Inflammatory macrophage treated with lipopolysaccharide for 1 hour (primary cell): ENCODE measurements around the gene DLX5.

Source experiments
- DNase-seq, 2 donors: peaks; one replicate each; pipeline ENCODE4 v3.0.0-alpha.2; 2020 to 2022

DLX5 gene

DNA sequence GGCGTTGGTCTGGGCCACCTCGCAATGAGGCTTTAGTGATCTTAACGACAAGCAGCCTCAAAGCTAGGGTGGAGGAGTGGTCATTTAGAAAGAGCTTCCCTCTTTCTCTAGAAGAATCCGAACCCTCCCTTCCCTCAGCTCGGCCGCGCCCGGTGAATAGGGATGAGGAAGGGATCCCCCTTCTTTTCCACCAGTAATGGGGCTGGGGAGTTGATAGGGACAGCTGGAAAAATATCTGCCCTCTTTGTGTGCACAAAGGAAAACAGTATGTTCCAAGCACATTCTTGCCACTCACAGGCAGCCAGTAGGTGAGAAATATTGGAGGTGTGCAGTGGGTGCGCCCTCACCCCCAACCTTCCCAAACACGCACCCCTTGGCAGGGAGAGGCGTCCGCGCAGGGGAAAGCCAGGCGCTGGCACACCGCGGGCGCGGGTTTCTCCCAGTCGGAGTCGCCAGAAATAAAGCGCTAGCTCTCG lies 6.5 kb downstream of the DLX5 start:
- no peak for DNase-seq

DNA sequence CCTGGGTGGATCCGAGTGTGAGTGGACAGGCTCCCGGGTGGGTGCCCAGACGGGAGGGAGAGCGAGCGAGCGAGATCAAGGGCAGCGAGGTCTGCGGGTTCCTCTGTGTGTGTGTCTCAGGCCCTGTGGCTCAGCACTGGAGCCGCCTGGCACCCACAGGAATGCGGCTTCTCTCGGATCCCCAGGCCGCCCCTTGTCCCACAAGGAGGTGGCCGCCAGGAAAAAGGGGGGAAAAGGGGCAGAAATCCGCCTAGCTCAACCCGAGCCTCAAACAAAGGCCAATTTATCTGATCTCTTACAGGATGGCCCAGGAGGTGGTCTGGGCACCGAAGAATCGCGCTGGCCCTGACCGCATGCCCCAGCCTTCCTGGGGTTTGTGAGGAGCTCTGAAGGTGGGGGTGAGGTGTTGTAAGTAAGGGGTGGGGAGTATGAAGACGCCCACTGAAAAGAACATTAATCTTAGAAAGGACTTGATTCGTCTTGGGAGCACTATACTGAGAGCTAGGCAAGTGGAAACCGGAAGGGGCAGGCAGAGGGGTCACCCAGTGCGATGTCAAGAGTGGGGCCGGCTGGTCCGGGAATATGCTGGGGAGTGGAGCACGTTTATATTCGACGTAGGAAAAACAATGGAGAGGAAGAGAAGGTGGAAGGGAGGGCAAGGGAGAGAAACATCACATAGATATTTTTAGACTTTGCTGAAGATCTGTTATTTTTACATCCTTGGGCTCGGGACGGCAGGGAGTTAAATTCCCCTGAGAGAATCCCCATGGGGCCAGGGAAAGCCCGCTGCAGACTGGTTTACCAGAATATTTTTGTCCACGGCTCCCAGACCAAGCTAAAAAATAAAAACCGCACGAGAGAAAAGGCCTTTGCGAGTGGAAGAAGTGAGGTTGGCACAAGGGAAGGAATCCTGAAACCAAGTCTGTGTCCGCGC lies 7.2 kb downstream of the DLX5 start:
- DNase-seq: no peak

DNA sequence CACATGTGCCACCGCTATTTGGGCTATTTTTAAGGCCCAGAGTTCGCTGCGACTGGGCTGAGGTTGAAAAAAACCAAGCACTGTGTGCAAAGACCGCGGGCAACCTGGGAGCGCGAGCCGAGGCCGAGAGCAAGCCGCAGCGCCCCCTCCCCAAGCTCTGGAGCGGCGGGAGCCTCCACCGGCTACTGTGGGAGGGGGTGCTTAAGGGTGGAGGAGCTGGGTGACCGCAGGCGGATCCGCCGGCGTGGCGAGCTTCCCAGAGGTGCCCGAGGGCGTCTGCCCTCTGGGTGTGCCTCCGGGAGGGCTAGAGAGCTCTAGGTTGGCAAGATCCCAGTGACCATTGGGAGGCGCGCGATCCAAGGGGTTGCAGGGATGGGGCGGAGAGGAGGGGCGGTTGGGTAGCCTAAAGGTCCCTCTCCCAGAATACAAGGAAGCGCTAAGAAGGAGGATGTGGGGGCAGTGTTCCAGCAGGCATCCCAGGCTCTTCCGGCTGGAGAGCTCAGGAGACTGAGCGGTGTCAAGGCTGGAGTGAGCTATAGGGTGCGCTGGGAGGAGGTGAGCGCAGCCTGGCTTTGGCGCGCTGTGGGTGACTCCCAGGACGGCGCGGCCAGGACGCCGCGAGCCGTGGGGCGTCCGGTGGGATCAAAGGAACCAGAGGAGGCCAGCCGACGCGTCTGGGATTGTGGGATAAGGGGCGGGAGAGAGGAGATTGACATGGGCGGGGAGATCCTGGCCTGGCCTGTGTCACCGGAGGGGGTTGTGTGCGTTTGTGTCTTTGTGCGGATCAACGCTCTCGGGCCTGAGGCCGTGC lies 8.0 kb downstream of the DLX5 start:
- no peak for DNase-seq

DNA sequence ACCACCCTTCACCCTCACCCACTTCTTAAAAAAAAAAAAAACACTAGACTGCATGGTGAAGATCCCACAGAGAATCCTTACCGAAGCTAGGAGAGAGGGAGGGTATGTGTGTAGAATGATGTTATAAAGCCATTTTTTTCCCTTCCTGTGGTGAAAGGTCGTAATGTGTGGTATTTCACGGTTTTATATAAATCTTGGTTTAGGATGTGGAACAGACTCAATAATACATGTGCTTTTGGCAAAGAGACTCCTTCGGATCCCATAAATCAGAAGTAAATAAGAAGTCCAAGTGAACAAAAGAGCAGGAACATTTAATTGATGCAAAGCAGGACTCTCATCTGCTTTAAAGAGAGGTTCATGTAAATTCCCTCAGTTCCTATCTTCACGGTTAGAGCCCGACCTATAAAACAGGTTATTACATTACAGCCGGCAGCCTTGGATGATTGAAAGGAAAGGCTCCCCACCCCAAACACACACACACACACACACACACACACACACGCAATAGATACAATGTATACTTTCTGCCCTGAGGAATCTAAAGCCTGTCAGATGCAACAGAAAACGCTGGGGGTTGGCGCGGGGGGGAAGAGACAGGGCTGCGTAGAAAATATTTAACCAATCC lies 8.8 kb downstream of the DLX5 start:
- DNase-seq: no peak

DNA sequence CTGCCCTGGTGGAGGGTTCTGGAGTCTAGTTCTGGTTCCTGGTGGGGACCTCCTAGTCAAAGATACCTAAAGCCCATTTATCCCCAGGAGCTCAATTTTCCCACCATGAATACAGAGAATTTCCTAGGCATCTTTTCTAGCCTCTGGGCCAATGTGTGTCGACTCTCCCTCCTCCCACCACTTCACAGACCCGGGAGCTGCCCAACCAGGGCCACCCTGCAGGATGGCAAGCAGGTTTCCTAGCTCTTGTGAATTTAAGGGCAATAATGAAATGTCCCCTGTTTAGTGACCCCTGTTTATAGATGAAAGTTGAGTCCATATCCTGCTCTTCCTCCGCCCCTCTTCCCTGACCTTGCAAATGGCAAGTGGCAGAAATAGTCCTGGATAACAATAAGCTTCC lies 9.4 kb downstream of the DLX5 start:
- no peak for DNase-seq

DNA sequence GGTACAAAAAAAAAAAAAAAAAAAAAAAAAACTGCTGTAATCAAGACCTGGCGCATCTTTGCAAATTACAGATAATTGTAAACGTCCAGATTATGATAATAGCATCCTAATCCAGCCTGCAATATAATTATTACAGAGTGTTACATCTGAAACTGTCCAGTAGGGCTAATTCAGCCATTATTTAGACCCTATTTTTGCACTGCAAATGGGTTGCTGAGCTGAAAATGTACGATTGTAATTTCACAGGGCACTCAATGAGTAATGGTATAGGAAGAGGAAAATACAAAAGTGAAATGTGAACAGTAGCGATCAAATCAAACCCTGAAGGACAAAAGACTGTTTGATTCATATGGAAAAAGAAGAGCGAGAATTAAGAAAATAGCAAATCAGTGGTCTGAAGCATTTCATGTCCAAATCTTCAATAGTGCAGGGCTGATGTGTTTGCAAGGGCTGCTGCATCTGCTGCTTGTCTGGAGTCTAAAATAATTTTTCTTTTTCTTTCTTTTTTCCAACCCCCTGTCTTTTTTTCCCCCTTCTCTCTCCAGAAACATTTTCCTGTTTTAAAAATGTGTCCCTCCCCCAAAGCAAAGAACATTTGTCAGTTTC lies 10.4 kb downstream of the DLX5 start:
- DNase-seq: no peak

DNA sequence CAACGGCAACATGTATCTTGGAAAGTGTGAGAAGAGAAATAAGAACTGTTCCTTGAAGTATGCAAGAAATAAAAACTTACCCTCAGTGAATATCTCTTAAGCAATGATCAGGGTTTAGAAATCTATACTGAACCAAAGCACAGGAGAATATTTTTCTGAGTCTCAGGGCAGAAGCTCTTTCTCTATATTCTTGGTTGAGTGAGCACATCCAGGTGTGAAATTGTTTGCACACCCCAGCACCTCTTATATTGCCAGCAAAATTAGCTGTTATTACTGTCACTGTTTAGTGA lies 10.8 kb downstream of the DLX5 start:
- DNase-seq: no peak

DNA sequence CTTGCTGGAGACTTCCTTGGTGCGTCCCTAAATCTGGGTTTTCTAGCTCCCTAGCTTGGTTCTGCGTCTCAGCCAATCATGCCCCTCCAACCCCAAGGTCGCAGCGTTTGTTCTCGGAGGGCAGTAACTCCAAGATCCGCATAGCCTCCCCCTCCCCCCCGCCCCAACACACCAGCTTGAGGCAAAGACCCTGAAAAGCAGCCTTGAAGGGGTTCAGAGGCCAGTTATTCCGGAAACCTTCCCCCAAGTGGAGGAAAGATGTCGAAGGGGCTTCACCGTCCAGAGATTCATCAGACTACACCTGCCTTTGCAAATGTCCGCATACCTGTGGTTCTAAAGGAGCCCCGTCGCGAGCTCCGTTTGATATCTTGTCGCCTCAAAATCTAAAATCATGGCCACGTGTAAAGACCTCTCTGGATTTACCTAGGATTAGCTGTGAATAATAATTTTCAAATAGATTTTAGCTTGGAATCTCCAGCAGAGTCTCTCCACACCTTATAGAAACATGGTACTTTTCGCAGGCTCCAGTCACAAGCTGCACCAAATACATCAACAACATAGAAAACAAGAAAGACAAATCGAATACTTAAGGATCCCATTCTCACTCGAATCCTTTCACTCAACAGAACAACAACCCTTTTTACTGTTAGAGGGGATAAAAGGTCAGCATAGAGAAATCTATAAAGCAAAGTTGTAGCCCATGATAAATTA lies 11.3 kb downstream of the DLX5 start:
- DNase-seq: no peak

DNA sequence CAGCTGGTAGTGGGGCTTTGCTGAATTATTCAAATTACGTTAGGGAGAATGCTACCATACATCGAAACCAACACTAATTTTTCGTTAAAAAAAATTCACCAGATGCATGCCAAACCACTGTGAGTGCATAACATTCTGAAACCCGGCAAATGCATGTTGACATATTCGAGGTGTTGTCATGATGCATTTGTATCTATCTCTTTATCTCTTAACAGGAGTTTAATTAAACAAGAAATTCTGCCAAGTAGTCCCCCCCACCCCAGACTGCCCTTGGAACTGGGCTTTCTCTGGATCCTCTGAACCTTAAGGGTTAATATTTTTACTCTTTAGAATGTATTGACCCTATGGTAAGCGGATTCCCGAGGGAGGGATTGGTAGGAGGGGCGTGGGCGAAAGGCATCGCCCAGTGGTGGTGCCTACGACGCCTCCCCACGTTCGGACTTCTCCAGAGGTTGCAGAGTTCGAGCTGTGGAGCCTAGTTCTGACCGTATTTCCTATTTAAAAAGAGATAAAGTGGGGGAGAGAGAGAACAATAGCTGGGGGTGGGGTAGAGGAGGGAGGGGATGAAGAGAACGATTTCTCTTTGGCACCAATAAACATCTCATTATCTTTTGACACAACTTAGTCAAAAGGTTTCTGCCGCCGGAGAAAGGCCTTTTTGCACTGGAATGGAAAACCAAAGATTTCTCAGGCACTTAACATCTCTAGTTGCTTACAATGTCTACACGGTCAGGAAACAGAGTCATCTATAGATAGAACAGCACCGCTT lies 12.1 kb downstream of the DLX5 start:
- no peak for DNase-seq

DNA sequence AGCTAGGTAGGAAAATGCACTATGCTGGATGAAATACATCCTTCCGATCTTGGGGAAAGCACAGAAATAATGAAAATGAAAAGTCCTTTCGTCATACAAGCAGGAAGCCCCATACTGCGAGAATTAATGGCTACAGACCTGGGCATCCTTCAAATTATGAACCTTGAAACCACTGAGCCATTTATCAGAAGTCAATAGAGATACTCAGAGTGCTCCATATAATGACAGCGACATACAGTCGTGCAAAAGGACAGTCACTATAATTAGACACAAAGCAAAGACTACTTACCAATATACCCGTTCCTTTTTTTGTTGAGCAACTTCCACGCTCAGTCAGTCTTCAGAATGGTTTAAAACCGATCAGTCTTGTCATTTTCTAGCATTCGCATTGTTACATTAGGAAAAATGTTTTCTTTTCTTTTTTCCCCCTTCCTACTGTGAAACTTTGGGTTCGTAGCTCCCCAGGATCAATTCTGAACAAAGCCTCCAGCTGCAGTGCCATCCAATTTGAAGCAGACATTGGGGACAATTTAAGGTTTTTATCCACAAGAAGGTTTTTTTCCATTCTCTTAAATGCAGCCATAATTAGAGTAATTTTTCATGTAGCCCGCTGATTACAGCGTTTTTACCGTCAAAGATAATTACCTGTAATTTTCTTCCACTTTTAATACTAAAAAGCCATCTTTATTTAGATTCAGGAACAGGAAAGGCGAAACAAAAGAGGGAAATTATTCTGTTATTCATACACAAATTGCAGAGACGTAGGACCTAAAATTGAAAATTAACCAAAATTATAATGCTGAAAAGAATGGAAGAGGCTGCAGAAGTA lies 12.9 kb downstream of the DLX5 start:
- no peak for DNase-seq

DNA sequence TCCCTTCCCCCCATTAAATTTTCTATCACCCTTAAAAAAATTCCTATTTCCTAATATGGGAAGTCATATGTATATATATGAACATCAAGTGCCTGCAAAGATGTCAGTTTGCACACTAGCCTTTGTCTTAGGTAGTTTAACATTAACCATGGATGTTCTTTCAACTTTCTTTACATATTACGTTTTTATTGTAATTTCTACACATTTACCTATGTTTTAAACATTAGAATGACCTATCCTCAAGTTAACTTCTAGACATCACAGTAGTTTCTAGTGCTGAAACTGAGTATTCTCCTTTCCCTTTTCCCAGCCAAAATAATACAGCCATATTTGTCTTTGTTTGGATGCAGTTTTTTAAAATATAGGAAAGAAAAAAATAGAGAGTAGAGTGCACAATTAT lies 13.5 kb downstream of the DLX5 start:
- no peak for DNase-seq

DNA sequence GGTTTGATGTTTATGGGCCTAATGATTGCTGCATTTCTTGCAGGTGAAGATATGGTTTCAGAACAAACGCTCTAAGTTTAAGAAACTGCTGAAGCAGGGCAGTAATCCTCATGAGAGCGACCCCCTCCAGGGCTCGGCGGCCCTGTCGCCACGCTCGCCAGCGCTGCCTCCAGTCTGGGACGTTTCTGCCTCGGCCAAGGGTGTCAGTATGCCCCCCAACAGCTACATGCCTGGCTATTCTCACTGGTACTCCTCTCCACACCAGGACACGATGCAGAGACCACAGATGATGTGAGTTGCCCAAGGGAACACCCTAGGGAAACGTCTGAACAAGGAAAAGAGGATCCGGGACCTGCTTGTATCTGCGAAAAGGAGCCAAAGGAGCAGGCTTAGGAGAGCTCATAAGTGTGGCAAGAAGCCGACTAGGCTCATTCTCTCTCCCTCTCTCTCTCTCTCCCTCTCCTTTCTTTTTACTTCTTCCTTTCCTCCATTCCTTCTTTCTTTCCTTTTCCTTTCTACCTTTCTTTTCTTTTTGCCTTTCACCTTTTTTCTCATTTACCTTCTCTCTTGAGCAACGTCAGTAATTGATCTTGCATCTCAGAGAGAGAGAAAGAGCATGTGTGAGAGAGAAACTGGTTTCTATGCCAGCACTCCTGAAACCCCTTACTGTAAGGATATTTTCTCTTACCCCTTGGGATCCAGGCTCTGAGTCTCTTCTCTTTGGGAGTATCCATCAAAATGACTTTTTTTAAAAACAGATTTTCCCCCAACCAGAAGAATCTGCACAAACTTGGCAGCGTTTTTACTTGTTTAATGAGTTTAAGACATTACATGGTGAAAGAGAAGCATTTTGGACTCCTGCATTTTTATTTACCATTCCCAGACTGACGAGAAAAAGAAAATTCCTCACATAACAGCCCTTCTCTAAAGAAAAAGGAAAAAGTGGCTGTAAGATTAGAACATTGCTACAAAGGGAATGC lies 14.6 kb downstream of the DLX5 start:
- no peak for DNase-seq

DNA sequence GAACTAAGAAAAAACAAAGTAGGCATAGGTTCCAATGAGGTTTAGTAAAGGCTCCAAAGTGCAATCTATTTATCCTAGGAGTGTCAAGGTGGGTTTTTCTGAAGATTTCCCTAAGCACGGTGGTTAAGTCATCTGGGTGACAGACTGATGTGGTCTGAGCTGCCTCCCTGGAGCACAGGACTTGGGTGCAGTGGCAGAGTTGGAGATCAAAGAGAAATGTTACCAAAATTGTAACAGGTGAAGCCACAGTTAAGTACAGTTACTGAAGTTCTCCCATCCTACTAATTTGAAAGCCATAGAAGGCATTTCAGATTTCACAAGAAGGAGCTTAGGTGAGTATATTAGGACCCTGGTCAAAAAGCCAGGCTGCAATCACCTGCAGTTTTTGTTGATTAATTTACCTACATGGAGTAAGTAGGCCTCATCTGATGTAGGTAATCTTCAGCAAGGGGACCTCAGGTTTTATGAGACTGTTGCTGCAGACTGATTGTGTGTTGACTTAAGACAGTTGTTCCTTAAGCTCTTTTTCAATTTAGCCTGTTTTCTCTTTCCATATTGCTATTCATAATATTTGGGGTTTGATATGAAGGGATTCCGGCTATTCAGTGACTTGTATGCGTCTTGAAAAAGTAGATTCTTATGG lies 16.2 kb downstream of the DLX5 start:
- DNase-seq: no peak

DNA sequence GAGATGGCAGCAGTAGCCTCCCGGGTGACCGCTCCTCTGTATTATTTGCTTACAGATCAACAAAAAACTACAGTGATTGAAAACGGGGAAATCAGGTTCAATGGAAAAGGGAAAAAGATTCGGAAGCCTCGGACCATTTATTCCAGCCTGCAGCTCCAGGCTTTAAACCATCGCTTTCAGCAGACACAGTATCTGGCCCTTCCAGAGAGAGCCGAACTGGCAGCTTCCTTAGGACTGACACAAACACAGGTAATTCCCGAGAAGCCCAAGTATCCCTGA lies 17.1 kb downstream of the DLX5 start:
- no peak for DNase-seq

DNA sequence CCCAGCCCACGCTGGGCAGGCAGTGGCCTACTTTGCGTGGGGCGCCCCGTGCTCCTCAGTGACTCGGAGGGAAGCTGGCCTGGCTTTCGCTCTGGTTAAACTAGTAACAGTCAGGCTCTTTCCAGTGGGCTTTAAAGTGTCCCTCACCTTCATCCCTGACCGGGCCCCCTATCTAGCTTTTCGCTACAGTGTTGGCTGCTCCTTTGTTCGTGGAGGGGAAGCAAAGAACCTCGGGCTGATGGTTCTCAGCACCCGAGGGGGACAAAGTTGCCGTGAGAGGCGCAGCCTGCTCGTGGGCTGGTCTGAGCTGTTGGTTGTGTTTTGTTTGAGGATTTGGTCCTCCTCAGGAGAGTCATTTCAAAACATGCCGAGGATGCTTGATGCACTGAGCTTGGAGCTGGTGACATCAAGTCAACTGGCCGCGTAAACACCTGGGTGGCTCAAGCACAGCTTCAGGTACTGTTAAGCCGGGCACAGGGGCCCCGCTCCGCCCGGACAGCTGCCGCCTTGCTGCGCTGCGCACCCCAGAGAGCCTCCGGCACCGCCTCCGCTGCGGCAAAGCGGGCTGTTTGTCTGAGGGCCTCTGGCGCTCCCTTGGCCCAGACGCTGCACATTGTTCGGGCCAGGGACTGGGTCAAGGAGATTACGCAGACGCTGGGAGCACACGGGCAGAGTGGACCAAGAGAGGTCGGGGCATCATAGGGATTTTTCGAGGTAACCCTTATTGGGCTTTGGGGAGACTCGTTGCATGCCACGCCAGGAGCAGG lies 17.6 kb downstream of the DLX5 start:
- no peak for DNase-seq

DNA sequence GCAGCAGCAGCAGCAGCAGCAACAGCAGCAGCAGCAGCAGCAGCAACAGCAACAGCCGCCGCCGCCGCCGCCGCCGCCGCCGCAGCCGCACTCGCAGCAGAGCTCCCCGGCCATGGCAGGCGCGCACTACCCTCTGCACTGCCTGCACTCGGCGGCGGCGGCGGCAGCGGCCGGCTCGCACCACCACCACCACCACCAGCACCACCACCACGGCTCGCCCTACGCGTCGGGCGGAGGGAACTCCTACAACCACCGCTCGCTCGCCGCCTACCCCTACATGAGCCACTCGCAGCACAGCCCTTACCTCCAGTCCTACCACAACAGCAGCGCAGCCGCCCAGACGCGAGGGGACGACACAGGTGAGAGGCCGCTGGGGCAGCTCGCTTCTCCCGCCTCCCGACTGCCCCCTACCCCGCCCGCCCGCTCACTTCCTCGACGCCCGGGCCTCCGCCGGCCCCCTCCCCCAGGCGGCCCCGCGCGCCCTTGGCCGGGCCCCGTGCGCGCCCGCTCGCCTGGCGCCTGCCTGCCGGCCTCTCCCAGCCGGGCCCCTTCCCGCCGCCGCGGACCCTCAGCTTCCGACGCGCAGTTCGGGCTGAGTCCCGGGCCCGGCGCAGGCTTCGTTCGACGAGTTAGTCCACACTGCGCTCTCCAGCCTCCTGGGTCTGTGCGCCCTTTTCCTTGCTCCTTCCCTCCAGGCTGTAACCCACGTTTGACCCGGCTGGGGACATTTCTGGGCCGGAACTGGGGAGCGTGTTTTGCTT lies 18.4 kb downstream of the DLX5 start:
- no peak for DNase-seq

DNA sequence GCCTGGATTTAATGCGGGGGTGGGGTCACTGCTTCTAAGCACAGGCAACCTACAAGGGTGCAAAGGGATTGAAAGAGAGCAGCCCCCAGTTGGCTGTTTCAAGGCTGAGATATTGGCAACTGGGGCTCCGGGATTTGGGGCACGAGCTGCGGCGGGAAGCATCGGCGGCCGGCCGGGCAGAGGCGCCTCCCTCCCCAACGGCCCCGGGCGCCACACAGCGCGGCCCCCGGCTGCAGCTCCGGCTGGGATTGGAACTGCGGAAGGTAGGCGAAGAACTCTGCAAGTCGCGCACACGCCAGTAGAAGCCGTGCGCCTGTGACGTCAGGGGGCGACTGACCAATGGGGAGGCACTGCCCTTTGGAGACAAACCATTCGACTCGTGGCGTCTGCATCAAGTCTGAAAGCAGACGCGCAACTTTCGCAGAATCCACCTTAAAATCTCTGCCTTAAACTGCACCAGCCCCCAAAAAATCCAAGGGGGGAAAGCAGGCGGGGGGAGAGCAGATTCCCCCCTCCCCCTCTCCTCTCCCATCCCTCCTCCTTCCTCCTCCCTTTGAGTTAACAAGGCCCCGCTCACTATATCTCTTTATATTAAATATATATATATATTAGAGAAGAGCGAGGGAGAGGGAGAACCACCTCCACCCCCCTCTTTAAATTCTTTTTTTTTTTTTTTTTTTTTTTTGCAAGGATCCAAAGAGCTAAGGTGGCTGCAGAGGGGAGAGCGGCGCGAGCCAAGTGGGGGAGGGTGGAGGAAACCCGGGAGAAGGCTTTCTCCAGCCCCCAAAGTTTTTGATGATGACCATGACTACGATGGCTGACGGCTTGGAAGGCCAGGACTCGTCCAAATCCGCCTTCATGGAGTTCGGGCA lies 19.2 kb downstream of the DLX5 start, which contains the start of gene DLX6:
TSS of gene DLX6 (plus strand) at position 371 of the 872 bp plus-strand sequence. CDS start at position 796, 425 bp downstream.
- DNase-seq: no peak
